SIG-M5 (cell line): ENCODE measurements around the gene MPZL2.
"Not testable (repeated sequence)": the region's sequence is repeated elsewhere in the genome, so short reads cannot be mapped to it uniquely, and the experiment has no call there.

Experiments
- DNase-seq: peaks from one replicate; lab custom pipeline; 2025; lab: John Stamatoyannopoulos, UW

MPZL2 gene

DNA sequence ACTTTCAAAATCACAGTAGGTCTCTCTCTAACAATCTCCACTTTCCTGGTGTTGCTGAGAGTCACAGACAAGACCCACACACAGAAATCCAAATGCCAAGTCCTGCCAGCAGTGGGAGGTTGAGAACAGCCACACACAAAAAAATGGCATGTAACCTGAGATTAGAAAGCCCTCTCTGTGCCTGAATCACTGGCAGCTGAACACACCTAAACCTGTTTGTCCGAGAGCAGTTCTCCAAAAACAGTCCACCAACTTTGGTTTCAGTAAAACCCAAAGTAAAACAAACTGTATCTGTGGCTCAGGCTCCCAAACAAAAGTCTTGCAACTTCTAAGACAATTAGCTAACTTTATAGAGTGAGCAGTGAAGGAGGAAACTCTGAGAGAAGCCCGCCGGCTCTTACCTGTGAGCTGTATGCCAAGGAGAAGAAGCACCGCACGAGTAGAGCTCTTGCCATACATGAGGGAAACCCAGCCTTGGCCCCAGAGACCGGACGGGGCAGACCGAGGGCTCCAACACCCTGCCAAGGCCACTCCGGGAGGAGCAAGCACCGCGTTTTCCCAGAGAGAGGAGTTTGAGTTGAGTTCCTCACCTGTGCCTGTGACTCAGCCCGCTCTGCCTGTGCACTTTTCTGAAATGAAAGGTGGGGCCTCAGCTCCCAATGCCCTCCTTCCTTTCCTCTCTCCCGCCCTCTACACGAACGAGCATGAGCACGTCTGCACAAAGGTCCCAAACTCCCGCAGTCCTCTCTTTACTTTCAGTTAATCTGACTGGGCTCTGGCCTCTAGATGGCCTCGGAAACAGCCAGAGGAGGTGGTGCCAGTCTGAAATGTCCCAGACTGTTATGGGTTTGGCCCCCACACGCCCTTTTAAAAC is at the start of gene MPZL2:
TSS of gene MPZL2 (minus strand) at position 603 of the 874 bp plus-strand sequence. CDS start at position 459, 144 bp downstream.
- DNase-seq = no peak

DNA sequence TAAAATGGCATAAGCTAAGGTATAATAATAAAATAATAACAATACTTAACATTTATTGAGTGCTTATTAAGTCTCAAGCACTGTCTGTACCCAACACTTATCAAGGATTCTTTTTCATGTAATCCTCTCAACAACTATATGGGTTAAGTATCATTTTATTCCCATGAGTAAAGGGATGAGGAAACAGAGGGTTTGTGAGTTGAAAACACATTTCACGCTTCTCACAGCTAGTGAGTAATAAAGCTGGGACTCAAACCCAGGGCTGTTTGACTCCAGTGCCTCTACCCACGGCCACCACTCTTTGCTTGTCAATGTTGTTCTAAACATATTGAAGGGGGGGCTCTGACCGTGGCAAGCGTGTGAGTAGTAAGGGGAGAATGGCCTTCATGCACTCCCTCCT is 49.1 kb upstream of the MPZL2 start:
- DNase-seq = no peak

GRCh38 chr11:118312328-118312727 is 48.2 kb upstream of the MPZL2 start:
- DNase-seq = no peak

DNA sequence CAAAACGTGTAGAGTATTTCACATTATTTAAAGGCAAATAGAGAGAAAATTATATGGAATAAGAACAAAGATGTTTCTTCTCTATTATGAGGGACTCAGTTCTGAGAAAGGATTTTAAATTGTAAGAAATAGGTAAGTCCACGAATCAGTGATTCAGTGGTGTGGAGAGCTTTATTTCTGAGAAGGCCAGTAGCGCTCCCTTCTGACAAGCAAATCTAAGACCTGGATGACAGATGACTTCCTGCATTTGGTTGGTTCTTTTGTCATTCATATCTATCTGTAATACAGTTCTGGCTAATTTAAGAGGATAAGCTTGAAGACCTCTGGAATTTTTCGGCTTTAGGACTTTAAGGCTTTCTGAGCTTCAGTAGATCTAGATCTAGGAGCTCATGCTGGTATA is 47.4 kb upstream of the MPZL2 start:
- no peak for DNase-seq

DNA sequence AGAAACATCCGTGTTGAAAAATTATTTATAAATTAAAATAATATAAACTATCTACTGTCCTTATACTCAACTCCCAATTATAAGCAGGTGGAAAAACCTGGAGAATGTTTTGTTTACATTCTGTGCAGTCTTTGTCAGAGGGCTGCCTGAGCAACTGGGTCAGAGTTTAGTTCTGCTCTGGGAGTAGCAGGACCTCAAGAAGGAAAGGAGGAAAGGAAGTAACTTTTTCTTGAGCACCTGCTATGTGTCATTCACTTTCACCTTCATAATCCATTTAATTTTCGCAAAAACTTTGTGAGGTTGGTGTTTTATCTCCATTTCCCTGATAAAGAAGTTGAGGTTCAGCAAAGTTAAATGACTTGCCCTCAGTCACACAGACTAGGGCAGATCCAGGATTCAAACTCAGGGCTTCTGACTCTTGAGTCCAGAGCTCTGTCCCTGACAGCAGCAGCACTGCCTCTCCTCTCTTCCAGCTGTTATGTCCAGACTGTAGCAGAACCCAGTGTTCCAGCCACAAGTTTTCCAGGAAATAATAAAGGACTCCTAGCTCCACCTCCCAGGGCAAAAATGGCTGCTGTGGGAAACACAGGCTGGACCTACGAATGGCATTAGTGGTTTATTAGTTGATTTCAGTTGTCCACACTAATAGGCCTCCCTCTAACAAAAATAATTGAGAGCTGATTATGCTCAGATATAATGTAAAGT is 46.8 kb upstream of the MPZL2 start:
- no peak for DNase-seq

DNA sequence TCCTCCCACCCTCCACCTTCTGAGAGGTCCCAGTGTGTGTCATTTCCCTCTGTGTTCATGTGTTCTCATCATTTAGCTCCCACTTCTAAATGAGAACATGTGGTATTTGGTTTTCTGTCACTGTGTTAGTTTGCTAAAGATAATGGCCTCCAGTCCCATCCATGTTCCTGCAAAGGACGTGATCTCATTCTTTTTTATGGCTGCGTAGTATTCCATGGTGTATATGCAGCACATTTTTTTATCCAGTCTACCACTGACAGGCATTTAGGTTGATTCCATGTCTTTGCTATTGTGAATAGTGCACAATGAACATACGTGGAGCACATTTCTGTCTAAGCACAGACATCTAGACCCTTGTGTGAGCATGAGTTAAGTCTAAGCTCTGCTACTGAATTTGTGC is 46.2 kb upstream of the MPZL2 start:
- no peak for DNase-seq

- not testable (repeated sequence) for DNase-seq
Observed at GRCh38 chr11:118308995-118309528, 45.0 kb upstream of the MPZL2 start.

DNA sequence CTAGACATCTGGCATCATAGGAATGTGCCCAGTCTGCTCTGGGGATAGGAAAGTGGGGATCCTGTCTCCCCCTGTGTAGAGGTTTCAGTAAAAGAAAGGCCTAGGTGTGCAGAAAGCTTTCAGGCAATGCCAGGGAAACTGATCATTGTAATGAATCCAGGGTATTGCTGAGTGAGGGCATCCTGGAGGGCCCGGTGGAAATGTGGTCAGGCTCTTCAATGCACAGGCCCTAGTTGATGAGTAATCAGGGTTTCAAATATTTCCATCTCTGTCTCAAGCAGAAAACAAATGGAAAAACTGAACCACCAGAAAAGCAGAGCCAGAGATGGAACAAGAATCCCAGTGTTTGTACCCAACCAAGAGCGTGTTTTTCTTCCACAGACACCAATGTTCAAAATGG is 42.5 kb upstream of the MPZL2 start:
- no peak for DNase-seq

- DNase-seq = no peak
Observed at GRCh38 chr11:118305726-118306125, 41.6 kb upstream of the MPZL2 start.

DNA sequence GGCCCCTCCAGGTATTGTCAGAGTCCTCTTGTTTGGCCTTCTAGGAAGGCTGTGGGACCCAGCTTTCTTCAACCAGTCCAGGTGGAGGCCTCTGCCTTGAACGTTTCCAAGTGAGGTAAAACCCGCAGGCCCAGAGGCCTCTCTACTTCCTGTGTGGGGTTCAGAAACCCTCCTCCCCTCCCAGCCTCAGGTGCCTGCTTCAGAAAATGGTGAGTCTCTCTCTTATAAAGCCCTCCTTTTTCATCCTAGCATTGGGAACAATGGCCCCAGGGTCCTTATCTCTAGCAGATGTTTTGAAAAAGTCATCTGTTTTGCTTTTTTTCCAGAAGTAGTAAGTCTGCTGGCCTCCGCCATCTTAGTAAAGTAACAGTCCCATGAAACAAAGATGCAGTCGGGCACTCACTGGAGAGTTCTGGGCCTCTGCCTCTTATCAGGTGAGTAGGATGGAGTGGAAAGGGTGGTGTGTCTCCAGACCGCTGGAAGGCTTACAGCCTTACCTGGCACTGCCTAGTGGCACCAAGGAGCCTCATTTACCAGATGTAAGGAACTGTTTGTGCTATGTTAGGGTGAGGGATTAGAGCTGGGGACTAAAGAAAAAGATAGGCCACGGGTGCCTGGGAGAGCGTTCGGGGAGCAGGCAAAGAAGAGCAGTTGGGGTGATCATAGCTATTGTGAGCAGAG is 40.6 kb upstream of the MPZL2 start, which contains the start of gene CD3E:
TSS of gene CD3E (plus strand) at position 163 of the 681 bp plus-strand sequence. CDS start at position 386, 223 bp downstream.
- DNase-seq = no peak

- no peak for DNase-seq
Observed at GRCh38 chr11:118304227-118304567, 40.1 kb upstream of the MPZL2 start.

GRCh38 chr11:118301600-118302195 is 37.6 kb upstream of the MPZL2 start:
- DNase-seq = no peak

GRCh38 chr11:118295815-118296454 is 31.8 kb upstream of the MPZL2 start:
- DNase-seq = no peak

GRCh38 chr11:118295199-118295598 is 31.1 kb upstream of the MPZL2 start:
- no peak for DNase-seq

DNA sequence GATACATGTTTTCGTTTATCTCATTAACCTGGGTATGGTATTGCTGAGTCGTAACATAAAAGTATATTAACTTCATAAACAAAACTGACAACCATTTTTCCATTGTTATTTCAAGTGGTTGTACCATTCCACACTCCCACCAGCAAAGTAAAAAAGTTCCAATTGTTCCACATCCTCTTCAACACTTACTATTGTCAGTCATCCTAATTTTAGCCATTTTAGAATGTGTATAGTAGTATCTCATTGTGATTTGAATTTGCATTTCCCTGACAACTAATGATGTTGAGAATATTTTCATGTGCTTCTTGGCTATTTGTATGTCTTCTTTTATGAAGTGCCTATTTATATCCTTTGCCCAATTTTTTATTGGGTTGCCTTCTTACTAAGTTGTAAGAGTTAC is 30.0 kb upstream of the MPZL2 start:
- no peak for DNase-seq

DNA sequence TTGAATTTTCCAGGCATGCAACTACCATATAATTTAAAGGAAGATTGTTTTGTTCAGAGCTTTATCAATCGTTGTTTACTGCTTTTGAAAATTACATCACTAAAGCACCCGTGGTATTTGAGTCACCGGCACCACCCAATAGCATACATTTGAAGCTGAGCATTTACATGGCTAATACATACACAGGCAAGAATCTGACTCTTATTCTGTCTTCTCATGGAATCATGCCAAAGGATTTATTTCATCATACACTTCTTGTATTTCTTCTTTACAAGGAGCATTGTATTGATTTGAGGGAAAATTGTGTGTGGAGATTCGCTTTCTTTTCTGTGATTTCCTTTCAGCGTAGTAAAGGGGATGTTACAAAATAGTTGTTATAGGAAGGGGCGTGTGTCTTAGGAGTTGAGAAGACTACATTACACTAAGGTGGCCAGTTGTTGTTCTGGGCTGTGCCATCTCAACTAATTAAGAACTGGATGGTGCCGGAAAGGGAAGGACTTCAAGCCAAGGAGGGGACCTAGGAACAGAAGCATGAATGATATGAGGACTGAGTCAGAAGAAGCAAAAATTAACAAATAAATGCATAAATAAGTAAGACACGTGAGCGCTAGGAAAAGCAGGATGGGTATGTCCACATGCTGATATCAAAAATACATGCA is 27.5 kb upstream of the MPZL2 start:
- DNase-seq = no peak

GRCh38 chr11:118290923-118291322 is 26.8 kb upstream of the MPZL2 start:
- no peak for DNase-seq

DNA sequence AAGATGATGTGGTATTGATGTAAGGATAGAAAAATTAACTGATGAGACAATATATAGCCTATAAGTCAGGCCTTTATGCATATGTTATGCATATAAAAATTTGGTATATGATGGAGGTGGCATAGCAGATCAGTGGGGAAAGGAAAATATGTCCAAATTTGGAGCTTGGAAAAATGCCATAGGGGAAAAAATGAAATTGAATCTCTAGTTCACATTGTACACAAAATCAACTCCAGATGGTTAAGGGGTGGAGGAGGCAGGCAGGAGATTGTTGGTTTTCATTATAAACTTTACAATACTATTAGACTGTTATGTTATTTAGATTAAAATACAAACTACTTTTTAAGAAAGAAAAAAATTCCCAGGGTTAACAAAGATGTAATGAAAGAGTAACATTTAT is 25.3 kb upstream of the MPZL2 start:
- no peak for DNase-seq

GRCh38 chr11:118287006-118287405 is 22.9 kb upstream of the MPZL2 start:
- DNase-seq = no peak

- DNase-seq = no peak
Observed at GRCh38 chr11:118286545-118286944, 22.4 kb upstream of the MPZL2 start.

DNA sequence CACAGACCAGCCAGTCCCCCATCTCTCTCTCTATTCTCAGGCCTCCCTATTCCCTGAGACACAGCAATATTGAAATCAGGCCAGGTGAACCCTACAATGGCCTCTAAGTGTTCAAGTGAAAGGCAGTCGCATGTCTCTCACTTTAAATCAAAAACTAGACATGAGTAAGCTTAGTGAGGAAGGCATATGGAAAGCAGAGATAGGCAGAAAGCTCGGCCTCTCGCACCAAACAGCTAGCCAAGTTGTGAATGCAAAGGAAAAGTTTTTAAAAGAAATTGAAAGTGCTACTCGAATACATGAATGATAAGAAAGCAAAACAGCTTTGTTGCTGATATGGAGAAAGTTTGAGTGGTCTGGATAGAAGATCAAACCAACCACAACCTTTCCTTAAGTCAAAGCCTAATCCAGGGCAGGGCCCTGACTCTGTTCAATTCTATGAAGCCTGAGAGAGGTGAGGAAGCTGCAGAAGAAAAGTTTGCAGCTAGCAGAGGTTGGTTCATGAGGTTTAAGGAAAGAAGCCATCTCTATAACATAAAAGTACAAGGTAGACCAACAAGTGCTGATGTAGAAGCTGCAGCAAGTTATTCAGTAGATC is 19.8 kb upstream of the MPZL2 start:
- no peak for DNase-seq
